Thyroid gland (tissue), 4 donors: ENCODE measurements around the gene MAPK10. TPM values are rescaled to one million over a fixed set of nuclear protein-coding genes. Genes with fewer than 3 reads are reported as not detected.

ENCODE experiments used
- DNase-seq, 2 donors: peaks; one replicate each; pipeline ENCODE4 v3.0.0-alpha.2; 2019
- H3K27ac ChIP-seq, 3 donors: fragments of 200-600 bp; sonication (generic); 1 replicate in 2 of 3; 2 replicates in 1 of 3; pipeline ENCODE4 v1.5.1; 2016 to 2019; ENCODE audit warnings: mild to moderate bottlenecking in 1 of 3, moderate library complexity in 1 of 3
- H3K27me3 ChIP-seq: fragments of 200-600 bp; sonication (generic); one replicate; pipeline ENCODE4 v1.5.1; 2019
- H3K36me3 ChIP-seq, 2 donors: fragments of 200-600 bp; sonication (generic); one replicate each; pipeline ENCODE4 v1.5.1; 2016 to 2019
- H3K4me1 ChIP-seq, 2 donors: fragments of 200-600 bp; sonication (generic); one replicate each; pipeline ENCODE4 v1.5.1; 2017 to 2019
- H3K4me3 ChIP-seq, 3 donors: fragments of 200-600 bp; sonication (generic); replicated peaks in 1 of 3; 1 replicate in 2 of 3; 2 replicates in 1 of 3; pipeline ENCODE4 v1.5.1; 2016; ENCODE audit warnings: mild to moderate bottlenecking in 1 of 3
- H3K9me3 ChIP-seq: fragments of 200-600 bp; sonication (generic); one replicate; pipeline ENCODE4 v1.5.1; 2017
- CTCF ChIP-seq, 6 experiments: fragments of 200-600 bp in 3 of 6; fragments of 450-650 bp in 3 of 6; sonication (generic) in 3 of 6; IDR thresholded peaks; one replicate each; pipeline ENCODE4 v1.5.1; 2016 to 2019; ENCODE audit warnings: antibody characterized with exemption in 6 of 6, mild to moderate bottlenecking in 2 of 6, inconsistent platforms in 1 of 6, moderate library complexity in 1 of 6
- POLR2A ChIP-seq, 2 donors: fragments of 450-650 bp; IDR thresholded peaks; one replicate each; pipeline ENCODE4 v1.6.1; 2017; ENCODE audit warnings: antibody characterized with exemption in 2 of 2, mild to moderate bottlenecking in 2 of 2, moderate library complexity in 1 of 2
- WGBS, 2 donors: methylation state at CpG; one replicate each; pipeline ENCODE4 v1.1.5; 2017; 5-methylcytosine and 5-hydroxymethylcytosine counted together
- intact Hi-C: fragments of 100-400 bp; cut with DNase I; formaldehyde crosslinking; loops from one replicate; pipeline ENCODE4 v1.15.1; 2023
- total RNA-seq, 4 donors: library from RNA; depleted of rRNA; stranded (reverse); fragments of >200 nt; gene quantifications; one replicate each; pipeline ENCODE4 v1.2.3, GENCODE V29; 2016

MAPK10 gene
- total RNA-seq, 4 donors from 2014 or later, result 65.4 to 95.0 (median 86.2) TPM

GRCh38 chr4:85995361-85995760, 364.5 kb downstream of the MAPK10 start:
- WGBS, 2 donors, result 93 to 94% methylated on average over 6 of the region's 6 CpGs
- TF ChIP-seq CTCF (IDR thresholded peaks at IDR 0.05), result no peak
- no peak for TF ChIP-seq POLR2A (IDR thresholded peaks at IDR 0.05)
- Histone ChIP-seq H3K9me3 (no peaks in the 10 kb centered on the region), H3K36me3 (peaks cover 0 to 8% of the 10 kb centered on the region in 2 donors), H3K4me3 (no peak overlapping the region), H3K27ac (no peak overlapping the region), H3K27me3 (no peaks in the 10 kb centered on the region), H3K4me1 (no peaks in the 10 kb centered on the region)
- no peak for DNase-seq
- intact Hi-C loops, result no loop called here

- H3K9me3 ChIP-seq, result no peaks in the 10 kb centered on the region
- H3K4me3 ChIP-seq, result no peak overlapping the region
- H3K27me3 ChIP-seq, result no peaks in the 10 kb centered on the region
- intact Hi-C loops, result no loop called here
- H3K4me1 ChIP-seq, result no peaks in the 10 kb centered on the region
- H3K27ac ChIP-seq, result no peak overlapping the region
- H3K36me3 ChIP-seq, result peaks cover 0 to 8% of the 10 kb centered on the region in 2 donors
- TF ChIP-seq POLR2A (IDR thresholded peaks at IDR 0.05) (no peak), CTCF (IDR thresholded peaks at IDR 0.05) (no peak)
- DNase-seq, result no peak
These were observed 365.3 kb downstream of the MAPK10 start for GRCh38 chr4:85994576-85994975.

- DNase-seq, result no peak
- Histone ChIP-seq H3K4me1 (no peaks in the 10 kb centered on the region), H3K36me3 (peaks cover 0 to 8% of the 10 kb centered on the region in 2 donors), H3K9me3 (no peaks in the 10 kb centered on the region), H3K27me3 (no peaks in the 10 kb centered on the region), H3K27ac (no peak overlapping the region), H3K4me3 (no peak overlapping the region)
- 82 to 88% methylated on average over 2 of the region's 2 CpGs for whole genome bisulfite sequencing, 2 donors
- TF ChIP-seq POLR2A (IDR thresholded peaks at IDR 0.05), result no peak
- no peak for TF ChIP-seq CTCF (IDR thresholded peaks at IDR 0.05)
- intact Hi-C loops, result no loop called here
These were observed 366.2 kb downstream of the MAPK10 start for GRCh38 chr4:85993641-85994040.

GRCh38 chr4:85986266-85986665, 373.6 kb downstream of the MAPK10 start:
- intact Hi-C loops, result no loop called here

GRCh38 chr4:85979276-85979675, 380.6 kb downstream of the MAPK10 start:
- intact Hi-C loops, result loop anchor here (10.0 kb wide), 1 partner anchor 184 kb away; no protein-coding TSS in a partner anchor
- Histone ChIP-seq H3K27me3 (no peaks in the 10 kb centered on the region), H3K27ac (no peak overlapping the region), H3K4me3 (no peak overlapping the region), H3K36me3 (no peaks in the 10 kb centered on the region), H3K9me3 (no peaks in the 10 kb centered on the region), H3K4me1 (no peaks in the 10 kb centered on the region)
- no peak for TF ChIP-seq CTCF (IDR thresholded peaks at IDR 0.05)
- TF ChIP-seq POLR2A (IDR thresholded peaks at IDR 0.05), result no peak
- DNase-seq, result no peak
- 79 to 83% methylated on average over 3 of the region's 3 CpGs for WGBS, 2 donors

More at GRCh38 chr4:85986266-85986665, 373.6 kb downstream of the MAPK10 start:
- WGBS, 2 donors, result 93 to 94% methylated on average over 1 of the region's 1 CpG
- H3K36me3 ChIP-seq, result no peaks in the 10 kb centered on the region
- H3K4me1 ChIP-seq, result no peaks in the 10 kb centered on the region
- no peak overlapping the region for H3K27ac ChIP-seq
- no peaks in the 10 kb centered on the region for H3K27me3 ChIP-seq
- TF ChIP-seq POLR2A (IDR thresholded peaks at IDR 0.05), result no peak
- no peak for TF ChIP-seq CTCF (IDR thresholded peaks at IDR 0.05)
- no peak overlapping the region for H3K4me3 ChIP-seq
- DNase-seq, result no peak
- no peaks in the 10 kb centered on the region for H3K9me3 ChIP-seq
